Calu3 (cell line): ENCODE results near the gene OR4A47. TPM values are rescaled to one million over a fixed set of nuclear protein-coding genes. Genes with fewer than 3 reads are reported as not detected.
"Not testable (repeated sequence)": the region's sequence is repeated elsewhere in the genome, so short reads cannot be mapped to it uniquely, and the experiment has no call there.

Experiments
- Bru-seq: library from RNA; stranded (reverse); fragments of 400-500 nt; gene quantifications from one replicate; lab custom pipeline; 2021; lab: Mats Ljungman, UMichigan
- BruChase-seq, 2 experiments: library from RNA; stranded (reverse); fragments of 400-500 nt; gene quantifications; one replicate each; lab custom pipeline; 2021; lab: Mats Ljungman, UMichigan
- BruUV-seq: library from RNA; stranded (reverse); fragments of 400-500 nt; replicated peaks from 2 replicates; lab custom pipeline; 2021; lab: Mats Ljungman, UMichigan
- CTCF ChIA-PET: fragments of 300-600 bp; sonication (Branson Sonifier 250); formaldehyde crosslinking; loops from one replicate; lab custom pipeline; 2022; ENCODE audit warnings: antibody characterized with exemption; lab: Charles Lee
- DNase-seq: peaks from one replicate; pipeline ENCODE4 v3.0.0; 2022
- H3K27ac Mint-ChIP-seq: one replicate; pipeline ENCODE4 v1.8.0; 2022; ENCODE audit warnings: mixed read lengths; ENCODE audit not compliant: unreplicated experiment
- H3K27me3 Mint-ChIP-seq: one replicate; pipeline ENCODE4 v1.8.0; 2022; ENCODE audit warnings: mixed read lengths; ENCODE audit not compliant: unreplicated experiment
- H3K36me3 Mint-ChIP-seq: one replicate; pipeline ENCODE4 v1.8.0; 2022; ENCODE audit warnings: mild to moderate bottlenecking, moderate library complexity, mixed read lengths; ENCODE audit not compliant: insufficient read depth, unreplicated experiment
- H3K4me1 Mint-ChIP-seq: one replicate; pipeline ENCODE4 v1.8.0; 2022; ENCODE audit warnings: mild to moderate bottlenecking, low read depth, mixed read lengths; ENCODE audit not compliant: unreplicated experiment
- H3K4me3 Mint-ChIP-seq: one replicate; pipeline ENCODE4 v1.8.0; 2022; ENCODE audit warnings: mild to moderate bottlenecking, low read depth, moderate library complexity, mixed read lengths; ENCODE audit not compliant: unreplicated experiment
- H3K9me3 Mint-ChIP-seq: one replicate; pipeline ENCODE4 v1.8.0; 2022; ENCODE audit warnings: low read depth, mixed read lengths; ENCODE audit not compliant: unreplicated experiment
- CTCF ChIP-seq: fragments of 200-600 bp; IDR thresholded peaks from one replicate; pipeline ENCODE4 v1.8.0; 2022; ENCODE audit warnings: antibody characterized with exemption; ENCODE audit not compliant: unreplicated experiment
- intact Hi-C: fragments of 100-400 bp; cut with micrococcal nuclease; formaldehyde crosslinking; loops from one replicate; pipeline ENCODE4 v1.10.0; 2022; ENCODE audit not compliant: unreplicated experiment
- long read RNA-seq: library from polyadenylated mRNA; stranded (forward); transcript quantifications from one replicate; pipeline ENCODE4 v2.0.0, GENCODE V29; 2022
- total RNA-seq: library from RNA; stranded (reverse); gene quantifications from 2 replicates; pipeline ENCODE4 v1.2.3, GENCODE V29; 2022

Gene OR4A47
- not detected in 2 replicates for total RNA-seq
- Bru-seq, nascent RNA, result not detected
- BruChase-seq, experiment 1, labeled RNA remaining after a 6-hour chase, result not detected
- BruChase-seq, experiment 2, labeled RNA remaining after a 2-hour chase, result not detected
- long read RNA-seq, result 0 reads

GRCh38 chr11:48488493-48488892, at the start of gene OR4A47:
Gene OR4A47, plus strand, starts transcription at chr11:48488793. Its CDS starts 0 bp downstream, at chr11:48488793.
- intact Hi-C loops, H3K36me3 Mint-ChIP-seq, CTCF ChIA-PET, DNase-seq, H3K4me3 Mint-ChIP-seq, BruUV-seq, H3K4me1 Mint-ChIP-seq, H3K27me3 Mint-ChIP-seq, H3K27ac Mint-ChIP-seq: not testable (repeated sequence)
- H3K9me3 Mint-ChIP-seq, result peaks cover 12% of the 10 kb centered on the region

- not testable (repeated sequence) for H3K9me3 Mint-ChIP-seq
These were observed 32.7 kb upstream of the OR4A47 start for GRCh38 chr11:48455909-48456308.

GRCh38 chr11:48473966-48474365, 14.6 kb upstream of the OR4A47 start:
- H3K27ac Mint-ChIP-seq, BruUV-seq, H3K9me3 Mint-ChIP-seq, H3K4me3 Mint-ChIP-seq, intact Hi-C loops, CTCF ChIA-PET, H3K36me3 Mint-ChIP-seq, DNase-seq, H3K4me1 Mint-ChIP-seq, H3K27me3 Mint-ChIP-seq: not testable (repeated sequence)

More at GRCh38 chr11:48455909-48456308, 32.7 kb upstream of the OR4A47 start:
- H3K27ac Mint-ChIP-seq, BruUV-seq, H3K4me3 Mint-ChIP-seq, H3K36me3 Mint-ChIP-seq, H3K4me1 Mint-ChIP-seq, H3K27me3 Mint-ChIP-seq, intact Hi-C loops, CTCF ChIA-PET, DNase-seq: not testable (repeated sequence)

- intact Hi-C loops, BruUV-seq, DNase-seq, CTCF ChIA-PET, H3K27ac Mint-ChIP-seq, H3K4me3 Mint-ChIP-seq, H3K36me3 Mint-ChIP-seq, H3K9me3 Mint-ChIP-seq, H3K4me1 Mint-ChIP-seq, H3K27me3 Mint-ChIP-seq: not testable (repeated sequence)
These were observed 13.9 kb upstream of the OR4A47 start for GRCh38 chr11:48474703-48475102.

- H3K9me3 Mint-ChIP-seq, H3K4me1 Mint-ChIP-seq, CTCF ChIA-PET, H3K4me3 Mint-ChIP-seq, H3K27ac Mint-ChIP-seq, H3K36me3 Mint-ChIP-seq, DNase-seq, H3K27me3 Mint-ChIP-seq, BruUV-seq, intact Hi-C loops: not testable (repeated sequence)
These were observed 17.6 kb downstream of the OR4A47 start for GRCh38 chr11:48506169-48506568.

- no peaks in the 10 kb centered on the region for H3K36me3 Mint-ChIP-seq
- no peak overlapping the region for H3K27ac Mint-ChIP-seq
- peaks cover 8% of the 10 kb centered on the region for H3K9me3 Mint-ChIP-seq
- CTCF ChIA-PET, result no interaction called here
- H3K27me3 Mint-ChIP-seq, result no peaks in the 10 kb centered on the region
- H3K4me3 Mint-ChIP-seq, result no peak overlapping the region
- TF ChIP-seq CTCF, result no peak
- BruUV-seq, result no TSS peak
- no peak for DNase-seq
- H3K4me1 Mint-ChIP-seq, result no peaks in the 10 kb centered on the region
- intact Hi-C loops, result no loop called here
These were observed 50.4 kb downstream of the OR4A47 start for GRCh38 chr11:48538991-48539390.

Other genes starting within 250 kb of the OR4A47 start
- gene OR4X2, start 243.7 kb upstream of the OR4A47 start, total RNA-seq, result not detected in 2 replicates
- not detected in 2 replicates for gene OR4X1, start 224.9 kb upstream of the OR4A47 start, total RNA-seq
- gene OR4S1, start 182.6 kb upstream of the OR4A47 start, total RNA-seq, result not detected in 2 replicates
- gene OR4C3, start 163.9 kb upstream of the OR4A47 start, total RNA-seq, result not detected in 2 replicates
- not detected in 2 replicates for gene OR4C5, start 122.3 kb upstream of the OR4A47 start, total RNA-seq